ENCODE data around the gene ETV5.

Gene ETV5

DNA sequence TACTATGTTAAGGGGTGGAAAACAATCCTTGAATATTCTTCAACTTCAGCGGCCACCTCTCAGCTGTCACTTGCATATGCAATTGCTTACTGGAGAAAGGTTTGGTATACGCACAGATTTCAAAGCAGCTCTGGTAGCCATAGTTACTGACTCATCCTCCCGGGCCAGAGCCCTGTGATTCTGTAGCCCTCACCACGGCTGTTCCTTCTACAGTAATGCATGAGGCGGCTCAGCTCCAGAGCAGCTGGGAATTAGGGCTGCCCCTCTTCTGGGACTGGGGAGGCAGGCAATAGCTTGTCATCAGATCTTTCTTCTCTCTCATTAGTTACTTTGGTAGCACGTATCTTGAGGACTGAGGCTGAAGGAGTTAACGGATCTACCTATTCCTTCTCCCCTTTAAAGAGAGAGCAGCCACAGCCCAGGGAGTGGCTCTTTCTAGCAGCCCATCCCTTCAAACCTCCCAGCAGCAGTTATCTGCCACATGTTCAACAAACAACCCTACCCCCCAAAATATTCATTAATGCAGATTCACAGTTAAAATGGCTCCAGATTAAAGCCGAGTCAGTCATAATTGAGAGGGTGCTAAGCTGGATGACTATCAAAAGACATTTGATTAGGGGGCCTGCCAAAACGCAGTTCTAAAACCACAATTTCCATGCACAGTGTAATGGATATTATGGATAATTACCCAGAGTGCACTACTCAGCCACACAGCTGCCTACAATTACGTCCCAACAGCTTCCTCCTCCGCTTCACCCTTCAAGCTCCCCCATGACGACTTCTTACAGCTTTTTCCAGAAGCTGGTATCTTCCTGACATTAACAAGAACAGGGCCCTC lies 54.7 kb downstream of the ETV5 start:
- H3K27me3 ChIP-seq, result no peaks in the 10 kb centered on the region
- H4K20me1 ChIP-seq, result peaks cover 0 to 100% (median 0%) of the 10 kb centered on the region in 11 experiments; a peak in 4 of 22 replicates
- H3K4me2 ChIP-seq, result no peak overlapping the region
- no peak for TF ChIP-seq Cebpa-rat (IDR thresholded peaks at IDR 0.05)
- no peak overlapping the region for H3K9ac ChIP-seq
- H3K4me1 ChIP-seq, result peaks cover 0 to 30% (median 11%) of the 10 kb centered on the region in 10 experiments; a peak in 16 of 20 replicates
- H3K4me3 ChIP-seq, result no peak overlapping the region
- no peak overlapping the region for H3K27ac ChIP-seq
- peaks cover 88 to 100% (median 100%) of the 10 kb centered on the region in 11 experiments for H3K36me3 ChIP-seq
- H3K9me3 ChIP-seq (replicated peaks in 1 of 11), result no peaks in the 10 kb centered on the region

DNA sequence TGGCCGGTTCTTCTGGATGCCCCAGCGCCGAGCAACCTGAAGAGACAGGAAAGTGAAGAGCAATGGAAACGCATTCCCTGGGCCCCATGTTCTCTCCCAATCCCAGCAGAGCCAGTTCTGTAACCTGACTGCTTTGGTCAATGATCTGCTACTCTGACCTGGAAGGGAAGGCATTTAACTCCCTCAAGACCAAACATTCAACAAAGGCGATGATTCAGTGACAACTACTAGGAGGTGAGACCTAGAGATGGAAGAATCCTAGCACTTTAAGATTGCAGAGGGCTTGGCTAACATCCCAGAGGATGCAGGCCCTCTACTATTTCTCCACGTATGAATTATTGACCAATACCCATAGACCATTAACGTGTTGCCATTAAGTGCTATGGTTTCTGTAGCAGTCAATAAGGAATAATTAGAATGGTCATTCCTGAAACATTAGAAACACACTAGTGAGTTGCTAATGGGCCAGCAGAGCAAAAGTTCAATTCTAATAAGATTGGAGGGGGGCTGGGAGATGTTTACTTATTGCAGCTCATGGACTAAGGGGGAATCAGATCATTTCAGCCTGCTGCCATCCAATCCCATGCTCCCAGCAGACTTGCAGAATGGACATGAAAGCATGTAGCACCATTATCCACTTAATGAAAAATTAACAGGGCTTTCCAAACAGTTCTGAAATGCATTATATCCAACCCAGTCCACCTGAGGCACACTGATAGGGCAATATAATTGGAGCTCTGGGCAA lies 56.6 kb downstream of the ETV5 start:
- Histone ChIP-seq H3K36me3 (peaks cover 85 to 100% (median 100%) of the 10 kb centered on the region in 11 experiments), H3K9me3 (replicated peaks in 1 of 11) (no peaks in the 10 kb centered on the region), H4K20me1 (peaks cover 0 to 100% (median 0%) of the 10 kb centered on the region in 11 experiments; a peak in 4 of 22 replicates), H3K4me3 (no peak overlapping the region), H3K4me1 (peaks cover 0 to 28% (median 3%) of the 10 kb centered on the region in 10 experiments; a peak in 6 of 20 replicates), H3K9ac (no peak overlapping the region), H3K4me2 (no peak overlapping the region), H3K27me3 (no peaks in the 10 kb centered on the region), H3K27ac (no peak overlapping the region)
- TF ChIP-seq Cebpa-rat (IDR thresholded peaks at IDR 0.05), result no peak

DNA sequence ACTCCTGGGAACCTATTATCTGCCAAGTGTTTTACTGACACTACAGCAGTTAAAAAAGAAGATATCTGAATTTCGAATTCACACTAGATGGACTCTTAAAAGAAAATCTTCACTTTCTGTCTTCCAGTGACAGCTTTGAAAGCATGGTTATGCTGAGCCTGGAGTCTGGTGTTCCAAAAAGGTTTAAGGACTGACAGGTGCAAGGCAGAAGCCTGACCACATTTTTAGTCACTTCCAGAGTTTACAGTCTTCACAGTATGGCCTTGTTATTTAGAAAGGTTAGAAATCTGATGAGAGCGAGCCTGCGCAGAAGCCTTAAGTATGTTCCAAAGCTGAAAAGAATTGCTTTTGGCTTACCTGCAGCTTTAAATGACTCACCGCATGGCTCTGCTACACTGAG lies 59.9 kb downstream of the ETV5 start:
- Histone ChIP-seq H4K20me1 (peaks cover 0 to 92% (median 0%) of the 10 kb centered on the region in 11 experiments; a peak in 4 of 22 replicates), H3K9ac (no peak overlapping the region), H3K27ac (no peak overlapping the region), H3K9me3 (replicated peaks in 1 of 11) (no peaks in the 10 kb centered on the region), H3K27me3 (no peaks in the 10 kb centered on the region), H3K4me3 (no peak overlapping the region), H3K4me2 (no peak overlapping the region), H3K36me3 (peaks cover 61 to 94% (median 91%) of the 10 kb centered on the region in 11 experiments), H3K4me1 (peaks cover 0 to 14% (median 3%) of the 10 kb centered on the region in 10 experiments; a peak in 5 of 20 replicates)
- TF ChIP-seq Cebpa-rat (IDR thresholded peaks at IDR 0.05), result no peak

DNA sequence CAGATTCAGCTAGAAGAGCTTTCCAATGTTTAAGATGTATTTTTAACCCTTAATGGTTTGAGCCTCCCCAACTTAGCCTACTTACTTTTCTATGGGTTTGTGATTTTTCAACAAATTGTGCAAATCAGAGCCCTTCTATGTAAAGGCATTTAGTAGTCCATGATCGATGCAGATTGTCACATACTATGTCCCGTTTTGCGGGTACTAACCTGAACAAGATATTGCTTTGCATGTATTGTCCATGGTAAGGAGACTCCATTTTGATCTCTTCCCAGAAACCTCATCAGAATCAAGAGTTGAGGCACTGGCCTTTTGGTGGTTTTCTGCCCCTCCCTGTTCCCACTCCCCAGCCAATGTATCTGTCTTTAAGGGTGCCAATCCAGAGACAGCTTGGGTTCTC lies 60.8 kb downstream of the ETV5 start:
- Histone ChIP-seq H3K27ac (no peak overlapping the region), H3K4me1 (peaks cover 0 to 14% (median 3%) of the 10 kb centered on the region in 10 experiments; a peak in 5 of 20 replicates), H3K4me2 (peak overlapping the region in 1 of 11 experiments; percentile 13; a peak in 1 of 22 replicates), H3K36me3 (peaks cover 59 to 85% (median 82%) of the 10 kb centered on the region in 11 experiments), H3K9ac (no peak overlapping the region), H3K9me3 (replicated peaks in 1 of 11) (no peaks in the 10 kb centered on the region), H3K27me3 (no peaks in the 10 kb centered on the region), H4K20me1 (peaks cover 0 to 84% (median 0%) of the 10 kb centered on the region in 11 experiments; a peak in 4 of 22 replicates), H3K4me3 (no peak overlapping the region)
- TF ChIP-seq Cebpa-rat (IDR thresholded peaks at IDR 0.05), result no peak

DNA sequence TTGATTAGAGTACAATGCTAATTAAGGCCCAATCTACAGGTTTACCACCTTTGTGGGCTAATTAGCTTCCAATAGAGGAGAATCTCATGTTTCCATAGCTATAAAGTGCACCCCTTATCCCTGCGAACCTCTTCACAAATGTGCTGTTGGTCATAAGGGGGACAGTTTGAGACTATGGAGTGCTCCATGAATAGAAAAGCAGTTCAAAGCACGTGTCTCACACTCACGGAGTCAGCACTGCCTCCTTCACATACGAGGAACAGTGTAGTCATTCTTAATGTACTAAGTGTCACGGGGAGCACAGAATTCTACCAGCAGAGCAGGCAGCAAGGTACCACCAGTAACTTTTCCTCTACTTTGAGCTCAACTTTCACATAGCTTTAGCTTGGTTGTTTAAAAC lies 62.1 kb downstream of the ETV5 start:
- Histone ChIP-seq H3K36me3 (peaks cover 50 to 72% (median 69%) of the 10 kb centered on the region in 11 experiments), H3K27ac (no peak overlapping the region), H3K4me3 (no peak overlapping the region), H3K9me3 (replicated peaks in 1 of 11) (no peaks in the 10 kb centered on the region), H3K27me3 (no peaks in the 10 kb centered on the region), H4K20me1 (peaks cover 0 to 71% (median 0%) of the 10 kb centered on the region in 11 experiments; a peak in 3 of 22 replicates), H3K4me2 (no peak overlapping the region), H3K4me1 (peaks cover 0 to 14% (median 3%) of the 10 kb centered on the region in 10 experiments; a peak in 5 of 20 replicates), H3K9ac (no peak overlapping the region)
- TF ChIP-seq Cebpa-rat (IDR thresholded peaks at IDR 0.05), result no peak

DNA sequence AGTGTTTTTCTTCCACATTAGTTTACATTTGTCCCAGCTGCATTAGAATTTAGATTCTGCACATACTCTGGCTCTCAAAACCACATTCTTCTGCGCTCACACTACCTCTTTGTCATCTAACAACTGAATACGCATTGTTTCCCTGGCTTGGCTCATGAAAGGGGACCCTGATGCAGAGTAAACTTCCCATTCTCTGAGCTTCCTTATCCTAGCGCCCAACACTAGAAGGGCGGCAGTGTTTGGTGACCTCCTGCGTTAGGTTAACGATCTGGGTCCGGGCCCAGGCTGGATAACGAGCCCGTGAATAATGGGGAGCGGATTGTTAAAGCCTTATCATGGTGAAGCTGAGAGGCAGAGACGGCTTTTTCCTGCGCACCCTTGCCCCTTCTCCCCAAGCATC lies 63.9 kb downstream of the ETV5 start:
- Histone ChIP-seq H3K27ac (no peak overlapping the region), H4K20me1 (peaks cover 0 to 52% (median 0%) of the 10 kb centered on the region in 11 experiments; a peak in 3 of 22 replicates), H3K4me3 (no peak overlapping the region), H3K4me2 (no peak overlapping the region), H3K27me3 (no peaks in the 10 kb centered on the region), H3K9me3 (replicated peaks in 1 of 11) (no peaks in the 10 kb centered on the region), H3K36me3 (peaks cover 31 to 53% (median 50%) of the 10 kb centered on the region in 11 experiments), H3K9ac (no peak overlapping the region), H3K4me1 (peaks cover 0 to 14% (median 3%) of the 10 kb centered on the region in 10 experiments; a peak in 5 of 20 replicates)
- TF ChIP-seq Cebpa-rat (IDR thresholded peaks at IDR 0.05), result no peak

DNA sequence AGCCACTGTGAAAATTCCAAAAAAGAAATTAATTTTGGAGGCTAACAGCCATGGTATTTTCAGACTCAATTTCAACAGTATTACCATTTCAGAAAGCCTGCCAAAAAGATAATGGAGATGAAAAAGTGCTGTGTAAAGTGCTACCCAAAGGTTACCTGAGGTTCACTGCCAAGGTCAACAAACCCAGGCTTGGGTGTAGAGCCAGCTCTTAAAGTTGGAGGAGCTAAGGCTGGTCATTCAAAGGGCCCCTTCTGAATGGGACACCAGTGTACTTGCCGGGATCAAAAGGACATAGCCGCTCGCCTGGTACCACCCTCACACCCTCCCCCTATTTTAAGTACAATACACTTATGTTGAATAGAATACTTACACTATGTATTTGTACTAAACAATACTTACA lies 64.5 kb downstream of the ETV5 start:
- Histone ChIP-seq H4K20me1 (peaks cover 0 to 47% (median 0%) of the 10 kb centered on the region in 11 experiments; a peak in 3 of 22 replicates), H3K9ac (no peak overlapping the region), H3K4me2 (no peak overlapping the region), H3K9me3 (replicated peaks in 1 of 11) (peaks cover 0 to under 1% (median 0%) of the 10 kb centered on the region in 11 experiments; a peak in 1 of 22 replicates), H3K27ac (no peak overlapping the region), H3K4me3 (no peak overlapping the region), H3K36me3 (peaks cover 26 to 48% (median 45%) of the 10 kb centered on the region in 11 experiments), H3K27me3 (no peaks in the 10 kb centered on the region), H3K4me1 (peaks cover 0 to 14% (median 3%) of the 10 kb centered on the region in 10 experiments; a peak in 5 of 20 replicates)
- TF ChIP-seq Cebpa-rat (IDR thresholded peaks at IDR 0.05), result no peak

DNA sequence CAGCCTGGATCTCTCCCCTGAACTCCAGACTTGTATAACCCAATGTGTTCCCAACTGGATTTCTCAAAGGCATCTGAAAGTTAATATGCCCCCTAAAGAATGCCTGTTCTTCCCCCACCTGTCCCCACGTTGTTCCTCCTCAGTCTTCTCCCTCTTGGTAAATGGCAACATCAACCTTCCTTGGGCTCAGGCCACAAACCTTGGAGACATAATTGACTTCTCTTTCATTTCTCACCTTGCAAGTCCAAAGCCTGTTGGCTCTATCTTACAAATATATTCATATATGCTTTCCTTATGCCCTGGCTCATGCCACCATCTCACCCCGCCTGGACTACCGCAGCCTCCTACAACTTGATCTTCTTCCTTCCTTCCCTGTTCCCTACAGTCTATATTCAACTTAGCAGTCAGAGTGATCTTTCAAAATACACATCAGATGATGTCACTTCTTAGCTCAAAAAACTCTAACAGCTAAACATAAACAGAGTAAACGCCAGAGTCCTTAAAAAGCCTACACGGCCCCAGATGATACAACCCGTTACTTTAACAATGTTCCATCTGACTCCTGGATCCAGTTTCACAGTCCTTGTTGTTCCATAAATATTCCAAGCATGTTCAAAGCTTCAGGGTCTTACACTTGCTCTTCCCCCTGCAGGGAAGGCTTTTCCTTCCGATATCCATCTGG lies 66.2 kb downstream of the ETV5 start:
- Histone ChIP-seq H3K4me3 (no peak overlapping the region), H3K9me3 (replicated peaks in 1 of 11) (peaks cover 10 to 16% (median 12%) of the 10 kb centered on the region in 11 experiments), H4K20me1 (peaks cover 0 to 29% (median 0%) of the 10 kb centered on the region in 11 experiments; a peak in 3 of 22 replicates), H3K27ac (no peak overlapping the region), H3K4me2 (no peak overlapping the region), H3K9ac (no peak overlapping the region), H3K27me3 (no peaks in the 10 kb centered on the region), H3K4me1 (no peaks in the 10 kb centered on the region; a peak in 2 of 20 replicates), H3K36me3 (peaks cover 8 to 30% (median 27%) of the 10 kb centered on the region in 11 experiments)
- no peak for TF ChIP-seq Cebpa-rat (IDR thresholded peaks at IDR 0.05)

All from BLaER1 treated with 17β-estradiol and CSF1 and Interleukin-3, amounts not matched to agents 10 nM and 100 nM (cell line).